WTC11 (cell line): Measurements from ENCODE around the gene UBN1. TPM values are rescaled to one million over a fixed set of nuclear protein-coding genes. Genes with fewer than 3 reads are reported as not detected.

Experiments used
- ATF1 ChIP-seq: sonication (generic); formaldehyde crosslinking; IDR thresholded peaks from 2 replicates; pipeline ENCODE4 v1.8.1; 2023; ENCODE audit warnings: mild to moderate bottlenecking, moderate library complexity, missing genetic modification reagents
- E2F5 ChIP-seq: sonication (generic); formaldehyde crosslinking; IDR thresholded peaks from 2 replicates; pipeline ENCODE4 v1.8.1; 2022; ENCODE audit warnings: mild to moderate bottlenecking, moderate library complexity, missing genetic modification reagents
- FOXP1 ChIP-seq: sonication (generic); formaldehyde crosslinking; IDR thresholded peaks from 2 replicates; pipeline ENCODE4 v1.8.0; 2022; ENCODE audit warnings: missing genetic modification reagents, mild to moderate bottlenecking, moderate library complexity, borderline replicate concordance
- IRF2 ChIP-seq: sonication (generic); formaldehyde crosslinking; IDR thresholded peaks from 2 replicates; pipeline ENCODE4 v1.8.0; 2022; ENCODE audit warnings: low read depth, missing genetic modification reagents, borderline replicate concordance
- MAX ChIP-seq: sonication (generic); formaldehyde crosslinking; IDR thresholded peaks from 2 replicates; pipeline ENCODE4 v1.8.0; 2022; ENCODE audit warnings: mild to moderate bottlenecking, missing genetic modification reagents
- NFATC4 ChIP-seq: fragments of 250-450 bp; sonication (Bioruptor Pico); IDR thresholded peaks from 2 replicates; pipeline ENCODE4 v1.9.0; 2021; ENCODE audit warnings: mild to moderate bottlenecking
- OVOL2 ChIP-seq: fragments of 250-450 bp; sonication (Bioruptor Pico); IDR thresholded peaks from 2 replicates; pipeline ENCODE4 v1.9.0; 2021; ENCODE audit warnings: mild to moderate bottlenecking, borderline replicate concordance
- PRRX2 ChIP-seq: fragments of 250-450 bp; sonication (Bioruptor Pico); IDR thresholded peaks from 2 replicates; pipeline ENCODE4 v1.8.0; 2021; ENCODE audit warnings: mild to moderate bottlenecking
- RELA ChIP-seq: sonication (generic); formaldehyde crosslinking; IDR thresholded peaks from 2 replicates; pipeline ENCODE4 v1.8.1; 2022; ENCODE audit warnings: missing genetic modification reagents, mild to moderate bottlenecking, borderline replicate concordance
- ZNF219 ChIP-seq: sonication (generic); formaldehyde crosslinking; IDR thresholded peaks from 2 replicates; pipeline ENCODE4 v1.8.0; 2023; ENCODE audit warnings: missing genetic modification reagents, mild to moderate bottlenecking, borderline replicate concordance
- ZNF232 ChIP-seq: sonication (generic); formaldehyde crosslinking; IDR thresholded peaks from 2 replicates; pipeline ENCODE4 v1.8.0; 2022; ENCODE audit warnings: mild to moderate bottlenecking, missing genetic modification reagents
- total RNA-seq: library from RNA; stranded (reverse); gene quantifications from 3 replicates; pipeline ENCODE4 v1.2.3, GENCODE V29; 2021
- TF ChIP-seq, protein P1 (sequence below): sonication (generic); formaldehyde crosslinking; IDR thresholded peaks from 2 replicates; pipeline ENCODE4 v1.8.0; 2022; ENCODE audit warnings: missing genetic modification reagents
- TF ChIP-seq, protein P2 (sequence below): sonication (generic); formaldehyde crosslinking; IDR thresholded peaks from 2 replicates; pipeline ENCODE4 v1.8.1; 2022; ENCODE audit warnings: low read depth, missing genetic modification reagents, borderline replicate concordance
- TF ChIP-seq, protein P3 (sequence below): sonication (generic); formaldehyde crosslinking; IDR thresholded peaks from 2 replicates; pipeline ENCODE4 v1.8.0; 2022; ENCODE audit warnings: mild to moderate bottlenecking, missing genetic modification reagents
- TF ChIP-seq, protein P4 (sequence below): sonication (generic); formaldehyde crosslinking; IDR thresholded peaks from 2 replicates; pipeline ENCODE4 v1.8.1; 2023; ENCODE audit warnings: mild to moderate bottlenecking, missing genetic modification reagents, borderline replicate concordance
- TF ChIP-seq, protein P5 (sequence below): sonication (generic); formaldehyde crosslinking; IDR thresholded peaks from 2 replicates; pipeline ENCODE4 v1.8.1; 2022; ENCODE audit warnings: low read depth, mild to moderate bottlenecking, moderate library complexity, missing genetic modification reagents, borderline replicate concordance
- TF ChIP-seq, protein P6 (sequence below): sonication (generic); formaldehyde crosslinking; IDR thresholded peaks from 2 replicates; pipeline ENCODE4 v1.8.0; 2022; ENCODE audit warnings: mild to moderate bottlenecking, missing genetic modification reagents
- TF ChIP-seq, protein P7 (sequence below): sonication (generic); formaldehyde crosslinking; IDR thresholded peaks from 2 replicates; pipeline ENCODE4 v1.8.0; 2023; ENCODE audit warnings: missing genetic modification reagents

UBN1 gene
- total RNA-seq, 1 experiment from 2014 or later: 38.5 TPM

DNA sequence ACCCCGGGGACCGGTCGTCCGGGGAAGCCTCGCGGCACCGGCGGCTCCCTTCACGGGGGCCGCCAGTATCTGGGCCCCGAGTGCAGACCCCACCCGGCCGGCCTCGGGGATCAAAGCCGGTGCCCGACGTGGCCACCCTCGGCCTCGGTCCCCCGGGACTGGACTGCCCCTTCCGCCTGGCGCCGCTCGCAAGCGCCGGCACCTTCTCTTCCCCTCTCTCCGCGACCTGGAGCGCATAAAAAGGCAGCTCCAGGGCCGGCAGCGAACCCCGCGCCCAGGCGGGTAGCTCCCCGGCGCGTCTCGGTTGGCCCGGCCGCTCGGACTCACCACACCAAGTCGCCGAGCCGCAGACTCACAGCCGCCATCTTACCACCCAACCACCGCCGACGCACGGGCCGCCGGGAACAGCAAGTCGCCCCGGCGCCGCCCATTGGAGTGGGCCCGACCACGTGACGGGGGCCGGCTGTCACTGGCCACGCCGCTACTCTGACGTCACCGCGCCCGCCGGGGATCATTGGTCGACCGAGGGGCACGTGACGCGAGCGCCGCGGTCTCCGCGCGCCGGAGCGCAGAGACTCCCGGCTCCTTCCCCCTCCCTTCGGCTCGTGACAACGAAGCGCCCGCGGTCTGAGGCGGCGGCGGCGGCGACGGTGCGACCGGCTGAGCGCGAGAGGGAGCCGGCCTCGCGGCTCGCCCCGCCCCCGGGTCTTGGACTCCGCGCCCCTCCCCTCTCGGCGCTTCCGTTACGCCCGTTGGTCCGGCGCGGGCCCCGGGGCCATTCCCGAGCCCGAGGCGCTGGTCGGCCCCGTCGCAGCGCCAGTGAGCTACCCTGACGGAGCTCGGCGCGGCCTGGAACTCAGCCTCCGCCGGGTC is at the start of gene UBN1, which contains the start of gene GLYR1 (continued):
- TF ChIP-seq, protein P1, sequence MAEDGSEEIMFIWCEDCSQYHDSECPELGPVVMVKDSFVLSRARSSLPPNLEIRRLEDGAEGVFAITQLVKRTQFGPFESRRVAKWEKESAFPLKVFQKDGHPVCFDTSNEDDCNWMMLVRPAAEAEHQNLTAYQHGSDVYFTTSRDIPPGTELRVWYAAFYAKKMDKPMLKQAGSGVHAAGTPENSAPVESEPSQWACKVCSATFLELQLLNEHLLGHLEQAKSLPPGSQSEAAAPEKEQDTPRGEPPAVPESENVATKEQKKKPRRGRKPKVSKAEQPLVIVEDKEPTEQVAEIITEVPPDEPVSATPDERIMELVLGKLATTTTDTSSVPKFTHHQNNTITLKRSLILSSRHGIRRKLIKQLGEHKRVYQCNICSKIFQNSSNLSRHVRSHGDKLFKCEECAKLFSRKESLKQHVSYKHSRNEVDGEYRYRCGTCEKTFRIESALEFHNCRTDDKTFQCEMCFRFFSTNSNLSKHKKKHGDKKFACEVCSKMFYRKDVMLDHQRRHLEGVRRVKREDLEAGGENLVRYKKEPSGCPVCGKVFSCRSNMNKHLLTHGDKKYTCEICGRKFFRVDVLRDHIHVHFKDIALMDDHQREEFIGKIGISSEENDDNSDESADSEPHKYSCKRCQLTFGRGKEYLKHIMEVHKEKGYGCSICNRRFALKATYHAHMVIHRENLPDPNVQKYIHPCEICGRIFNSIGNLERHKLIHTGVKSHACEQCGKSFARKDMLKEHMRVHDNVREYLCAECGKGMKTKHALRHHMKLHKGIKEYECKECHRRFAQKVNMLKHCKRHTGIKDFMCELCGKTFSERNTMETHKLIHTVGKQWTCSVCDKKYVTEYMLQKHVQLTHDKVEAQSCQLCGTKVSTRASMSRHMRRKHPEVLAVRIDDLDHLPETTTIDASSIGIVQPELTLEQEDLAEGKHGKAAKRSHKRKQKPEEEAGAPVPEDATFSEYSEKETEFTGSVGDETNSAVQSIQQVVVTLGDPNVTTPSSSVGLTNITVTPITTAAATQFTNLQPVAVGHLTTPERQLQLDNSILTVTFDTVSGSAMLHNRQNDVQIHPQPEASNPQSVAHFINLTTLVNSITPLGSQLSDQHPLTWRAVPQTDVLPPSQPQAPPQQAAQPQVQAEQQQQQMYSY (CRISPR knock-in tag): no peak
- TF ChIP-seq, protein P2, sequence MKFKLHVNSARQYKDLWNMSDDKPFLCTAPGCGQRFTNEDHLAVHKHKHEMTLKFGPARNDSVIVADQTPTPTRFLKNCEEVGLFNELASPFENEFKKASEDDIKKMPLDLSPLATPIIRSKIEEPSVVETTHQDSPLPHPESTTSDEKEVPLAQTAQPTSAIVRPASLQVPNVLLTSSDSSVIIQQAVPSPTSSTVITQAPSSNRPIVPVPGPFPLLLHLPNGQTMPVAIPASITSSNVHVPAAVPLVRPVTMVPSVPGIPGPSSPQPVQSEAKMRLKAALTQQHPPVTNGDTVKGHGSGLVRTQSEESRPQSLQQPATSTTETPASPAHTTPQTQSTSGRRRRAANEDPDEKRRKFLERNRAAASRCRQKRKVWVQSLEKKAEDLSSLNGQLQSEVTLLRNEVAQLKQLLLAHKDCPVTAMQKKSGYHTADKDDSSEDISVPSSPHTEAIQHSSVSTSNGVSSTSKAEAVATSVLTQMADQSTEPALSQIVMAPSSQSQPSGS (CRISPR knock-in tag): no peak
- TF ChIP-seq FOXP1 (CRISPR knock-in tag): peak; percentile 86; the same call in 1 of the 2 replicates
- TF ChIP-seq, protein P3, sequence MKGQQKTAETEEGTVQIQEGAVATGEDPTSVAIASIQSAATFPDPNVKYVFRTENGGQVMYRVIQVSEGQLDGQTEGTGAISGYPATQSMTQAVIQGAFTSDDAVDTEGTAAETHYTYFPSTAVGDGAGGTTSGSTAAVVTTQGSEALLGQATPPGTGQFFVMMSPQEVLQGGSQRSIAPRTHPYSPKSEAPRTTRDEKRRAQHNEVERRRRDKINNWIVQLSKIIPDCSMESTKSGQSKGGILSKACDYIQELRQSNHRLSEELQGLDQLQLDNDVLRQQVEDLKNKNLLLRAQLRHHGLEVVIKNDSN (CRISPR knock-in tag): peak; percentile 100
- peak; percentile 58; the same call in 1 of the 2 replicates for TF ChIP-seq MAX (CRISPR knock-in tag)
- TF ChIP-seq, protein P4, sequence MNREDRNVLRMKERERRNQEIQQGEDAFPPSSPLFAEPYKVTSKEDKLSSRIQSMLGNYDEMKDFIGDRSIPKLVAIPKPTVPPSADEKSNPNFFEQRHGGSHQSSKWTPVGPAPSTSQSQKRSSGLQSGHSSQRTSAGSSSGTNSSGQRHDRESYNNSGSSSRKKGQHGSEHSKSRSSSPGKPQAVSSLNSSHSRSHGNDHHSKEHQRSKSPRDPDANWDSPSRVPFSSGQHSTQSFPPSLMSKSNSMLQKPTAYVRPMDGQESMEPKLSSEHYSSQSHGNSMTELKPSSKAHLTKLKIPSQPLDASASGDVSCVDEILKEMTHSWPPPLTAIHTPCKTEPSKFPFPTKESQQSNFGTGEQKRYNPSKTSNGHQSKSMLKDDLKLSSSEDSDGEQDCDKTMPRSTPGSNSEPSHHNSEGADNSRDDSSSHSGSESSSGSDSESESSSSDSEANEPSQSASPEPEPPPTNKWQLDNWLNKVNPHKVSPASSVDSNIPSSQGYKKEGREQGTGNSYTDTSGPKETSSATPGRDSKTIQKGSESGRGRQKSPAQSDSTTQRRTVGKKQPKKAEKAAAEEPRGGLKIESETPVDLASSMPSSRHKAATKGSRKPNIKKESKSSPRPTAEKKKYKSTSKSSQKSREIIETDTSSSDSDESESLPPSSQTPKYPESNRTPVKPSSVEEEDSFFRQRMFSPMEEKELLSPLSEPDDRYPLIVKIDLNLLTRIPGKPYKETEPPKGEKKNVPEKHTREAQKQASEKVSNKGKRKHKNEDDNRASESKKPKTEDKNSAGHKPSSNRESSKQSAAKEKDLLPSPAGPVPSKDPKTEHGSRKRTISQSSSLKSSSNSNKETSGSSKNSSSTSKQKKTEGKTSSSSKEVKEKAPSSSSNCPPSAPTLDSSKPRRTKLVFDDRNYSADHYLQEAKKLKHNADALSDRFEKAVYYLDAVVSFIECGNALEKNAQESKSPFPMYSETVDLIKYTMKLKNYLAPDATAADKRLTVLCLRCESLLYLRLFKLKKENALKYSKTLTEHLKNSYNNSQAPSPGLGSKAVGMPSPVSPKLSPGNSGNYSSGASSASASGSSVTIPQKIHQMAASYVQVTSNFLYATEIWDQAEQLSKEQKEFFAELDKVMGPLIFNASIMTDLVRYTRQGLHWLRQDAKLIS (CRISPR knock-in tag): no peak
- TF ChIP-seq, protein P5, sequence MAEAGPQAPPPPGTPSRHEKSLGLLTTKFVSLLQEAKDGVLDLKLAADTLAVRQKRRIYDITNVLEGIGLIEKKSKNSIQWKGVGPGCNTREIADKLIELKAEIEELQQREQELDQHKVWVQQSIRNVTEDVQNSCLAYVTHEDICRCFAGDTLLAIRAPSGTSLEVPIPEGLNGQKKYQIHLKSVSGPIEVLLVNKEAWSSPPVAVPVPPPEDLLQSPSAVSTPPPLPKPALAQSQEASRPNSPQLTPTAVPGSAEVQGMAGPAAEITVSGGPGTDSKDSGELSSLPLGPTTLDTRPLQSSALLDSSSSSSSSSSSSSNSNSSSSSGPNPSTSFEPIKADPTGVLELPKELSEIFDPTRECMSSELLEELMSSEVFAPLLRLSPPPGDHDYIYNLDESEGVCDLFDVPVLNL (CRISPR knock-in tag): no peak; the same call in 1 of the 2 replicates
- no peak for TF ChIP-seq OVOL2 (CRISPR knock-in tag)
- peak; percentile 58; the same call in 1 of the 2 replicates for TF ChIP-seq ZNF232 (CRISPR knock-in tag)
- TF ChIP-seq, protein P6, sequence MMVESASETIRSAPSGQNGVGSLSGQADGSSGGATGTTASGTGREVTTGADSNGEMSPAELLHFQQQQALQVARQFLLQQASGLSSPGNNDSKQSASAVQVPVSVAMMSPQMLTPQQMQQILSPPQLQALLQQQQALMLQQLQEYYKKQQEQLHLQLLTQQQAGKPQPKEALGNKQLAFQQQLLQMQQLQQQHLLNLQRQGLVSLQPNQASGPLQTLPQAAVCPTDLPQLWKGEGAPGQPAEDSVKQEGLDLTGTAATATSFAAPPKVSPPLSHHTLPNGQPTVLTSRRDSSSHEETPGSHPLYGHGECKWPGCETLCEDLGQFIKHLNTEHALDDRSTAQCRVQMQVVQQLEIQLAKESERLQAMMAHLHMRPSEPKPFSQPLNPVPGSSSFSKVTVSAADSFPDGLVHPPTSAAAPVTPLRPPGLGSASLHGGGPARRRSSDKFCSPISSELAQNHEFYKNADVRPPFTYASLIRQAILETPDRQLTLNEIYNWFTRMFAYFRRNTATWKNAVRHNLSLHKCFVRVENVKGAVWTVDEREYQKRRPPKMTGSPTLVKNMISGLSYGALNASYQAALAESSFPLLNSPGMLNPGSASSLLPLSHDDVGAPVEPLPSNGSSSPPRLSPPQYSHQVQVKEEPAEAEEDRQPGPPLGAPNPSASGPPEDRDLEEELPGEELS: peak; percentile 60; the same call in 1 of the 2 replicates
- no peak for TF ChIP-seq NFATC4
- TF ChIP-seq, protein P7, sequence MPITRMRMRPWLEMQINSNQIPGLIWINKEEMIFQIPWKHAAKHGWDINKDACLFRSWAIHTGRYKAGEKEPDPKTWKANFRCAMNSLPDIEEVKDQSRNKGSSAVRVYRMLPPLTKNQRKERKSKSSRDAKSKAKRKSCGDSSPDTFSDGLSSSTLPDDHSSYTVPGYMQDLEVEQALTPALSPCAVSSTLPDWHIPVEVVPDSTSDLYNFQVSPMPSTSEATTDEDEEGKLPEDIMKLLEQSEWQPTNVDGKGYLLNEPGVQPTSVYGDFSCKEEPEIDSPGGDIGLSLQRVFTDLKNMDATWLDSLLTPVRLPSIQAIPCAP: no peak
- no peak for TF ChIP-seq PRRX2 (CRISPR knock-in tag)
- peak; percentile 76; the same call in 1 of the 2 replicates for TF ChIP-seq E2F5
- TF ChIP-seq ATF1 (CRISPR knock-in tag): no peak
- no peak for TF ChIP-seq RELA (CRISPR knock-in tag)
- TF ChIP-seq ZNF219 (CRISPR knock-in tag): no peak
- TF ChIP-seq IRF2: no peak
